IMR-90 (cell line): ENCODE measurements around the gene ASAH2. TPM values are rescaled to one million over a fixed set of nuclear protein-coding genes. Genes with fewer than 3 reads are reported as not detected.

Experiments
- ATAC-seq: fragments of 200-7000 bp; cut with Tn5 transposase; 2 replicates; pipeline ENCODE4 v1.9.1; 2020; ENCODE audit warnings: low read depth, mild to moderate bottlenecking, moderate library complexity
- BruUV-seq: library from RNA; stranded (reverse); fragments of 400-500 nt; replicated peaks from 2 replicates; lab custom pipeline; 2021; lab: Mats Ljungman, UMichigan
- CTCF ChIA-PET: fragments of 300-600 bp; formaldehyde crosslinking; extraction: SDS; loops from one replicate; lab custom pipeline; 2021; ENCODE audit warnings: antibody characterized with exemption; lab: Yijun Ruan, JAX
- POLR2A ChIA-PET: fragments of 300-600 bp; sonication (Branson Sonifier 250); formaldehyde crosslinking; loops from one replicate; lab custom pipeline; 2022; ENCODE audit warnings: antibody characterized with exemption; ENCODE audit not compliant: unreplicated experiment; lab: Charles Lee
- DNase-seq: peaks from one replicate; pipeline ENCODE4 v3.0.0; 2013
- H2AFZ ChIP-seq: replicated peaks from 2 replicates; pipeline ENCODE3; 2013; ENCODE audit warnings: low read length, mild to moderate bottlenecking; ENCODE audit not compliant: poor library complexity
- H2AK5ac ChIP-seq: 2 replicates; pipeline ENCODE4 v1.6.1; 2013; ENCODE audit warnings: low read depth, low read length, inconsistent platforms
- H2AK9ac ChIP-seq: replicated peaks from 2 replicates; pipeline ENCODE3; 2013; ENCODE audit warnings: mild to moderate bottlenecking, low read depth, low read length, moderate library complexity; ENCODE audit not compliant: poor library complexity
- H2BK120ac ChIP-seq: 2 replicates; pipeline ENCODE4 v1.6.1; 2013; ENCODE audit warnings: low read depth, low read length, inconsistent platforms
- H2BK15ac ChIP-seq: 3 replicates; pipeline ENCODE4 v1.6.1; 2013; ENCODE audit warnings: low read depth, low read length, inconsistent platforms
- H2BK20ac ChIP-seq: 2 replicates; pipeline ENCODE4 v1.6.1; 2013; ENCODE audit warnings: low read depth, mild to moderate bottlenecking, inconsistent platforms, low read length, moderate library complexity
- H2BK5ac ChIP-seq: 2 replicates; pipeline ENCODE4 v1.6.1; 2013; ENCODE audit warnings: mild to moderate bottlenecking, low read depth, low read length, inconsistent platforms; ENCODE audit not compliant: poor library complexity, severe bottlenecking
- H3K14ac ChIP-seq: replicated peaks from 2 replicates; pipeline ENCODE4 v1.6.1; 2013; ENCODE audit warnings: low read depth, low read length, inconsistent platforms
- H3K18ac ChIP-seq: 2 replicates; pipeline ENCODE4 v1.6.1; 2013; ENCODE audit warnings: low read depth, low read length, control low read depth
- H3K23ac ChIP-seq: 2 replicates; pipeline ENCODE4 v1.6.1; 2013; ENCODE audit warnings: low read depth, low read length, inconsistent platforms
- H3K27ac ChIP-seq: 2 replicates; pipeline ENCODE4 v1.5.1; 2013; ENCODE audit warnings: mild to moderate bottlenecking, control low read depth, low read length; ENCODE audit not compliant: insufficient read depth
- H3K27me3 ChIP-seq: 2 replicates; pipeline ENCODE4 v1.6.1; 2013; ENCODE audit warnings: low read length; ENCODE audit not compliant: control insufficient read depth, insufficient read depth
- H3K36me3 ChIP-seq: 2 replicates; pipeline ENCODE4 v1.6.1; 2013; ENCODE audit warnings: low read length, mixed read lengths; ENCODE audit not compliant: control insufficient read depth, insufficient read depth
- H3K4ac ChIP-seq: 2 replicates; pipeline ENCODE4 v1.6.1; 2013; ENCODE audit warnings: low read depth, low read length, inconsistent platforms
- H3K4me1 ChIP-seq: 2 replicates; pipeline ENCODE4 v1.6.1; 2013; ENCODE audit warnings: low read length, mixed read lengths; ENCODE audit not compliant: control insufficient read depth, insufficient read depth
- H3K4me2 ChIP-seq: 2 replicates; pipeline ENCODE4 v1.6.1; 2013; ENCODE audit warnings: low read depth, mild to moderate bottlenecking, control low read depth, low read length, moderate library complexity
- H3K4me3 ChIP-seq: 2 replicates; pipeline ENCODE4 v1.5.1; 2013; ENCODE audit warnings: low read depth, mild to moderate bottlenecking, control low read depth, low read length, moderate library complexity; ENCODE audit not compliant: insufficient read depth
- H3K56ac ChIP-seq: 2 replicates; pipeline ENCODE4 v1.6.1; 2013; ENCODE audit warnings: low read length, inconsistent platforms; ENCODE audit not compliant: insufficient read depth; ENCODE audit errors: extremely low read depth
- H3K79me1 ChIP-seq, 2 experiments: 2 replicates each; pipeline ENCODE4 v1.6.1; 2013; ENCODE audit warnings: low read length in 2 of 2, inconsistent platforms in 1 of 2, low read depth in 1 of 2
- H3K9ac ChIP-seq: 2 replicates; pipeline ENCODE4 v1.6.1; 2013; ENCODE audit warnings: low read depth, low read length, control low read depth
- H3K9me1 ChIP-seq: 2 replicates; pipeline ENCODE4 v1.6.1; 2013; ENCODE audit warnings: low read length, inconsistent platforms; ENCODE audit not compliant: insufficient read depth
- H3K9me3 ChIP-seq: 2 replicates; pipeline ENCODE4 v1.6.1; 2013; ENCODE audit warnings: low read length; ENCODE audit not compliant: control insufficient read depth, insufficient read depth
- H4K20me1 ChIP-seq: 2 replicates; pipeline ENCODE4 v1.6.1; 2013; ENCODE audit warnings: low read length, inconsistent platforms; ENCODE audit not compliant: insufficient read depth
- H4K5ac ChIP-seq: 2 replicates; pipeline ENCODE4 v1.6.1; 2013; ENCODE audit warnings: mild to moderate bottlenecking, low read depth, low read length, control low read depth
- H4K8ac ChIP-seq, 2 experiments: 2 replicates each; pipeline ENCODE4 v1.6.1; 2013; ENCODE audit warnings: low read depth in 2 of 2, low read length in 2 of 2, control low read depth in 1 of 2, inconsistent platforms in 1 of 2
- H4K91ac ChIP-seq: 2 replicates; pipeline ENCODE4 v1.6.1; 2013; ENCODE audit warnings: low read depth, low read length, inconsistent platforms; ENCODE audit not compliant: insufficient read depth
- POLR2A ChIP-seq: IDR thresholded peaks from 2 replicates; pipeline ENCODE4 v1.6.1; 2012; ENCODE audit warnings: mild to moderate bottlenecking, low read depth, low read length
- dilution Hi-C: fragments of 300-500 bp; cut with HindIII; formaldehyde crosslinking; loops from one replicate; pipeline ENCODE4 v1.14.3; 2018; ENCODE audit warnings: low sequenced_read_pairs; ENCODE audit not compliant: unreplicated experiment
- in situ Hi-C: fragments of 300-500 bp; cut with MboI; formaldehyde crosslinking; loops from 3 replicates; pipeline ENCODE4 v1.14.3; 2019; ENCODE audit warnings: low sequenced_read_pairs, inconsistent platforms, mixed read lengths
- intact Hi-C: fragments of 100-400 bp; cut with micrococcal nuclease; formaldehyde crosslinking; loops from 2 replicates; pipeline ENCODE4 v1.10.0; 2022
- polyA plus RNA-seq, 3 experiments: library from polyadenylated mRNA; depleted of rRNA; stranded (reverse); fragments of >200 nt; gene quantifications; 2 replicates each; pipeline ENCODE4 v1.2.3, GENCODE V29; 2012; ENCODE audit warnings: low replicate concordance in 1 of 3
- total RNA-seq: library from RNA; depleted of rRNA; stranded (reverse); fragments of >200 nt; gene quantifications from 2 replicates; pipeline ENCODE4 v1.2.3, GENCODE V29; 2012

ASAH2 gene
- total and polyA plus RNA-seq, 2 of the 4 experiments (the other 2 are of a cell fraction) = 0.18 to 0.31 TPM

DNA sequence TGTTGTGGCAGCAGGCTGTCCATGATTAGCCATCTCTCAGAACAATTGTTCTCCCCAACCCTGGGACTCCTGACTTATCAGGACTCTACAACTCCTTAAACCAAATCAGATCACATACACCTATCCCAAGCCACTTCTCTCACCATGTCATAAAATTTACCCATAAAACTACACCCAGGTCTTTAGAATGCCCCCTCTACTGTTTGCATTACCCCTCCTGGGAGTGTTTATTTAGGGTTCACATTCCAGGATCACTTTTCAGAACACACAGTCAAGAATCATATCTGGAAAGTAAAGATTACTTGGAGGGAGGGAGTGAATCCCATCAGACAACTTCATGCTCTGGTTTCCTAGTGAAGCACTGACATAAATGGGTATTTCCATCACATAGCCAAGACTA is 7.1 kb downstream of the ASAH2 start:
- Histone ChIP-seq H3K4me1 (no peaks in the 10 kb centered on the region), H4K20me1 (no peaks in the 10 kb centered on the region), H2BK120ac (no peak overlapping the region), H2AK5ac (no peak overlapping the region), H3K9me1 (no peaks in the 10 kb centered on the region), H4K8ac (no peak overlapping the region), H2AFZ (no peak overlapping the region), H3K27me3 (peaks cover 18% of the 10 kb centered on the region), H4K5ac (no peak overlapping the region), H2AK9ac (no peak overlapping the region), H3K4me2 (no peak overlapping the region), H3K4me3 (no peak overlapping the region), H2BK5ac (no peak overlapping the region), H3K9ac (no peak overlapping the region), H3K27ac (no peak overlapping the region), H2BK20ac (no peak overlapping the region), H3K18ac (no peak overlapping the region), H3K14ac (no peak overlapping the region), H4K91ac (no peak overlapping the region), H2BK15ac (no peak overlapping the region), H3K4ac (no peak overlapping the region), H3K56ac (no peak overlapping the region), H3K23ac (no peak overlapping the region), H3K79me1 (no peaks in the 10 kb centered on the region), H3K36me3 (no peaks in the 10 kb centered on the region), H3K9me3 (no peaks in the 10 kb centered on the region)
- no TSS peak for BruUV-seq
- ATAC-seq = no peak
- in situ Hi-C loops (no loop called here), dilution Hi-C loops (no loop called here), intact Hi-C loops (no loop called here)
- ChIA-PET CTCF (no interaction called here), POLR2A (no interaction called here)
- DNase-seq = no peak
- TF ChIP-seq POLR2A = no peak
